ENCODE results near the gene SPIB.

The SPIB gene

DNA sequence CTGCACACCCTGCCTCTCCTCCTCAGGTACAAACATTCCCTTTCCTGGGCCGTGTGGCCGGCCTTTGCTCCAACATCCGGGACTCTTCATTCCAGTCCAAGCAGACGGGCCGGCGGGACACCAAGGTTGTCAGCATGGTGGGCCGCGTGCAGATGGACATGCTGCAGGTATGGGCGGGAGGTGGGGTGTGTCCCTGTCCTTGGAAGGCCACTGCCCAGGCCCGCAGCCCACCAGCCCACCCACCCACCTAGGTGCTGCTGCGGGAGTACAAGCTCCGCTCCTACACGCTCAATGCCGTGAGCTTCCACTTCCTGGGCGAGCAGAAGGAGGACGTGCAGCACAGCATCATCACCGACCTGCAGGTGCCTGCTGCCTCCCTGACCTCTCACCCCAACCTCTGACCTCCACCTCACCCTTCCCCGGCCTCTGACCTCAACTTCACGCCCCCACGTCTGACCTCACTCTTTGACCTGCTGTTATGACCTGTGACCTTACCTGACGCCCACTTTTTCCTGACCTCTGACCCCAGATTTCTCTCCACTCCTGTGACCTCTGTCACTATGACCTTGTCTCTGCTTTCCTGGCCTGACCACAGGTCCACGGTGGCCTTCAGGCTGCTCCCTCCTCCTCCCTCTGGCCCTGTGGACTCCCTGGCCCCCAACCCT is 12.4 kb upstream of the SPIB start:
- no peak overlapping the region for H3K27ac Mint-ChIP-seq
- H3K36me3 Mint-ChIP-seq (ENCODE audit: low read depth), result peaks cover 15% of the 10 kb centered on the region
- no peaks in the 10 kb centered on the region for H3K27me3 Mint-ChIP-seq (ENCODE audit: low read depth)
- H3K4me3 Mint-ChIP-seq, result no peak overlapping the region
- H3K9me3 Mint-ChIP-seq, result no peaks in the 10 kb centered on the region
- no peaks in the 10 kb centered on the region for H3K4me1 Mint-ChIP-seq (ENCODE audit: low read depth)

DNA sequence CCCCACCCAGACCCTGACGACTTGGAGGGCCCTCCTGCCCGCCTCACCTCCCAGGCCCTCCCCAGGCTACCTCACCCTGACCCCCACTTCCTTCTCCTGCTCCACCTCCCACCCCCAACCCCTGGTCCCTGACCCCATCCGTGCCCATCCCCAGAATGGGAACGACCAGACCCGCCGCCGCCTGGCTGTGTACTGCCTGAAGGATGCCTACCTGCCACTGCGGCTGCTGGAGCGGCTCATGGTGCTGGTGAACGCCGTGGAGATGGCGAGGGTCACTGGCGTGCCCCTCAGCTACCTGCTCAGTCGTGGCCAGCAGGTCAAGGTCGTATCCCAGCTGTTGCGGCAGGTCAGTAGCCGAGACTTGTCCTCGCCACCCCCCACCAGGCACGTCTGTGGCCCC is 11.9 kb upstream of the SPIB start:
- Mint-ChIP-seq H3K27me3 (ENCODE audit: low read depth) (no peaks in the 10 kb centered on the region), H3K36me3 (ENCODE audit: low read depth) (peaks cover 15% of the 10 kb centered on the region), H3K9me3 (no peaks in the 10 kb centered on the region), H3K4me1 (ENCODE audit: low read depth) (no peaks in the 10 kb centered on the region), H3K4me3 (no peak overlapping the region), H3K27ac (no peak overlapping the region)

DNA sequence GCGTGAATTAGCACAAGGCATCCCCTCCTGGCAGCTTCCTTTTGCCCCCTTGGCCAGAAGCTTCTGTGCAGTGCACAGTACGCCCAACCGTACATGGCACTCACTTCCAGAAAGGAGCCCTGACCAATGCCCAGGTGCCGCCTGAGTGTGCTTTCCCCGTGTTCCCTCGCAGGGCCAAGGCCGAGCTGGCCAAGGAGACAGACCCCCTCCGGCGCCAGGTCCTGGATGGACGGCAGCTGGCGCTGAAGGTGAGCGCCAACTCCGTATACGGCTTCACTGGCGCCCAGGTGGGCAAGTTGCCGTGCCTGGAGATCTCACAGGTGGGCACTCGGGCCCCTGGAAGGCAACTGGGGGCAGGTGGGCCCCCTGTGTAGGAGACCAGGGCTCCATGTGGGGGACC is 9.4 kb upstream of the SPIB start:
- Mint-ChIP-seq H3K27me3 (ENCODE audit: low read depth) (no peaks in the 10 kb centered on the region), H3K36me3 (ENCODE audit: low read depth) (peaks cover 14% of the 10 kb centered on the region), H3K4me1 (ENCODE audit: low read depth) (no peaks in the 10 kb centered on the region), H3K4me3 (no peak overlapping the region), H3K9me3 (no peaks in the 10 kb centered on the region), H3K27ac (no peak overlapping the region)

DNA sequence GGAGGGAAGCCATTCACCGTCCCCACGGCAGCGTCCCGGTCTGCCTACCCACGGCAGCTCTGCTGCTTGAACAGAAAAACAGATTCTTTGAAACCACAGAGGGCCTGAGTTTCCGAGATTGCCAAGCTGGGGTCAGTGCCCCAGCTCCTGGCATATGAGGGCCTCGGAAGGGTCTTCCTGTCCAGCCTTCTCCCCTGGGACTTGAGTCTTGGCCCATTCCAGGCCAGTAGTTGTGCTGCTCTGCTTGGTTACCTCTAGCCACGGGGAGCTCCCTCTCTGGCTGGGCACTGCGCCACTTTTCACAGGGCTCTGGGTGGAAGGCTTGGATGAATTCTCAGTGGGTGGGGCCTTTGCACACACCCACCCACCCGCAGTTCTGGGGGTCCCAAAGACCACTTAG is 8.6 kb upstream of the SPIB start:
- H3K9me3 Mint-ChIP-seq, result no peaks in the 10 kb centered on the region
- peaks cover 14% of the 10 kb centered on the region for H3K36me3 Mint-ChIP-seq (ENCODE audit: low read depth)
- no peaks in the 10 kb centered on the region for H3K27me3 Mint-ChIP-seq (ENCODE audit: low read depth)
- H3K4me3 Mint-ChIP-seq, result no peak overlapping the region
- H3K4me1 Mint-ChIP-seq (ENCODE audit: low read depth), result no peaks in the 10 kb centered on the region
- H3K27ac Mint-ChIP-seq, result no peak overlapping the region

DNA sequence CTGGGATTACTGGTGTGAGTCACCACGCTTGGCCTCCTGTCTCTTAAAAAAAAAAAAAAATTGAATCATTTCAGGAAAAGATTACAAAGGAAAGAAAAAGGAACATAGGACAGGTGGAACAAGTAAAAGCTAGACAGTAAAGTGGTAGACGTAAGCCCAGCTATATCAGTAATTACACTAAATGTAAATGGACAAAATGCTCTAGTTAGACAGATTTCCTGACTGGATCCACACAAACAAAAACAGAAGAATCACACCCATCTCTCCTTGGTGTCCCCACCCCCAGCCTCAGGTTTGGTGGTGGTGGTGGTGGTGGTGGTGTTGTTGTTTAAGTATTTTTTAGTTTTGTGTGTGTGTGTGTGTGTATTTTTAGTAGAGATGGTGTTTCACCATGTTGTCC is 6.3 kb upstream of the SPIB start:
- Mint-ChIP-seq H3K9me3 (no peaks in the 10 kb centered on the region), H3K27ac (no peak overlapping the region), H3K36me3 (ENCODE audit: low read depth) (peaks cover 5% of the 10 kb centered on the region), H3K4me1 (ENCODE audit: low read depth) (no peaks in the 10 kb centered on the region), H3K27me3 (ENCODE audit: low read depth) (no peaks in the 10 kb centered on the region), H3K4me3 (no peak overlapping the region)

DNA sequence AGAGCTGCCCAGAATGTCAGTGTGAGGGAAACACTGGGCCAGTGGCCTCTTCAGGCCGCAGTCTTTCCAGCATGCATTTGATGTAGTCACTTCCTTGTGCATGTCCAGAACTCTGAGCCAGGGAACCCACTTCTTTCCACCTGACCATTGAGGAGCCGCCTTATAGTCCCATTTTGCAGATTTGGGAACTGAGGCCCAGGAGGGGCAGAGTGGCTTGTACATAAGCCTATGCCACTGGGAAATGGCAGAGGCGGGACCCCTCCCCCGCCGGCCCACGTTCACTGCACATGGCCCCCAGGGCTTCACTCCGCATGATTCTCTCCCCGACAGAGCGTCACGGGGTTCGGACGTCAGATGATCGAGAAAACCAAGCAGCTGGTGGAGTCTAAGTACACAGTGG is 5.6 kb upstream of the SPIB start:
- Mint-ChIP-seq H3K4me3 (no peak overlapping the region), H3K36me3 (ENCODE audit: low read depth) (peaks cover 5% of the 10 kb centered on the region), H3K27ac (no peak overlapping the region), H3K27me3 (ENCODE audit: low read depth) (no peaks in the 10 kb centered on the region), H3K9me3 (no peaks in the 10 kb centered on the region), H3K4me1 (ENCODE audit: low read depth) (no peaks in the 10 kb centered on the region)

DNA sequence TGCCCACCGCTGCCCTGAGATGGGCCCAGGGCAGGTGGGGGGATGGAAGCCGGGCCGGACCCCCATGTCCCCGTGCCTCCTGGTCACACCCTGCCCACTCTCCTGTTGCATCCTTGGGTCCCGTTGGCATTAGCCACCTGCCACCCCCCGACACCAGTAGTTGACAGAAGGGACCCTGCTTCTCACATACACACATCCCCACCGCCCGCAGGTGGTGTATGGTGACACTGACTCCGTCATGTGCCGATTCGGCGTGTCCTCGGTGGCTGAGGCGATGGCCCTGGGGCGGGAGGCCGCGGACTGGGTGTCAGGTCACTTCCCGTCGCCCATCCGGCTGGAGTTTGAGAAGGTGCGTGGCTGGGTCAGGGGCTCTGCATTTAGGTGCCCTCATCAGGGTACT is 5.2 kb upstream of the SPIB start:
- Mint-ChIP-seq H3K27me3 (ENCODE audit: low read depth) (no peaks in the 10 kb centered on the region), H3K4me1 (ENCODE audit: low read depth) (no peaks in the 10 kb centered on the region), H3K27ac (no peak overlapping the region), H3K36me3 (ENCODE audit: low read depth) (peaks cover 5% of the 10 kb centered on the region), H3K4me3 (no peak overlapping the region), H3K9me3 (no peaks in the 10 kb centered on the region)

DNA sequence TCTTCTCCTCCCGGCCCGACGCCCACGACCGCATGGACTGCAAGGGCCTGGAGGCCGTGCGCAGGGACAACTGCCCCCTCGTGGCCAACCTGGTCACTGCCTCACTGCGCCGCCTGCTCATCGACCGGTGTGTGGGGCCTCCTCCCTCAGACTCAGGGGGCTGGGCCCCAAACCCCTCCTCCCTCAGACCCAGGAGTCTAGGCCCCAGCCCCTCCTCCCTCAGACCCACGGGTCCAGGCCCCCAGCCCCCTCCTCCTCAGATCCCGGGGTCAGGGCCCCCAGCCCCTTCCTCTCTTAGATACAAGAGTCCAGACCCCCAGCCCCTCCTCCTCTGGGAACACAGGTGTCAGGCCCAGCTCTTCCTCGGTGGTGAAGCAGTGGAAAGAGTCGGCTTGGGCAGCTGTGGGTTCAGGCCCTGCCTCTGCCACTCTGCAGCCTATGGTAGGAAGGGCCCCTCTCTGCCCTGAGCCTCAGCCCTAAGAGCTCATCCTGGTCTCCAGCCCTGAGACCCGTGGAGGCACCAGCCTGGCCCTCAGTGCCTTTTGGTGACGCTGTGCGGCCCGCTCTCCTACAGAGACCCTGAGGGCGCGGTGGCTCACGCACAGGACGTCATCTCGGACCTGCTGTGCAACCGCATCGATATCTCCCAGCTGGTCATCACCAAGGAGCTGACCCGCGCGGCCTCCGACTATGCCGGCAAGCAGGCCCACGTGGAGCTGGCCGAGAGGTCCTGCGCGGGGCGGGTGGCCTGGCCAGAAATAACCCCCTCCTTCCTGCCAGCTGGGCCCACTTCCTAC is 3.7 kb upstream of the SPIB start:
- H3K4me3 Mint-ChIP-seq, result no peak overlapping the region
- no peak overlapping the region for H3K27ac Mint-ChIP-seq
- peaks cover 8% of the 10 kb centered on the region for H3K4me1 Mint-ChIP-seq (ENCODE audit: low read depth)
- peaks cover 3% of the 10 kb centered on the region for H3K36me3 Mint-ChIP-seq (ENCODE audit: low read depth)
- H3K9me3 Mint-ChIP-seq, result no peaks in the 10 kb centered on the region
- peaks cover 8% of the 10 kb centered on the region for H3K27me3 Mint-ChIP-seq (ENCODE audit: low read depth)

DNA sequence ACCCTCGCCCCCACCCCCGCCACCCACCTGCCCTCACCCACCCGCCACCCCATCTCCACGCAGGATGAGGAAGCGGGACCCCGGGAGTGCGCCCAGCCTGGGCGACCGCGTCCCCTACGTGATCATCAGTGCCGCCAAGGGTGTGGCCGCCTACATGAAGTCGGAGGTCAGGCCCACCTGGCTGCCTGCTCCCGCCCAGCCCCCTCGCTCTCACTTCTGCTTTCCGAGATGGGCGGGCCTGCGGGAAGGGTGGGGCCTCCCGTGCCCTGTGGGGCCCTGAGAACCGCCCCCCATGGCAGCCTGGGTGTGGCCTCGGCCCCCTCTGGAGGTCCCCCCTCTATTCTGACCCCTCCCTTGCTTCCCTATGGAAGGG is 3.1 kb upstream of the SPIB start:
- no peak overlapping the region for H3K4me3 Mint-ChIP-seq
- peaks cover 10% of the 10 kb centered on the region for H3K4me1 Mint-ChIP-seq (ENCODE audit: low read depth)
- no peaks in the 10 kb centered on the region for H3K9me3 Mint-ChIP-seq
- no peak overlapping the region for H3K27ac Mint-ChIP-seq
- H3K36me3 Mint-ChIP-seq (ENCODE audit: low read depth), result peaks cover 3% of the 10 kb centered on the region
- peaks cover 11% of the 10 kb centered on the region for H3K27me3 Mint-ChIP-seq (ENCODE audit: low read depth)

DNA sequence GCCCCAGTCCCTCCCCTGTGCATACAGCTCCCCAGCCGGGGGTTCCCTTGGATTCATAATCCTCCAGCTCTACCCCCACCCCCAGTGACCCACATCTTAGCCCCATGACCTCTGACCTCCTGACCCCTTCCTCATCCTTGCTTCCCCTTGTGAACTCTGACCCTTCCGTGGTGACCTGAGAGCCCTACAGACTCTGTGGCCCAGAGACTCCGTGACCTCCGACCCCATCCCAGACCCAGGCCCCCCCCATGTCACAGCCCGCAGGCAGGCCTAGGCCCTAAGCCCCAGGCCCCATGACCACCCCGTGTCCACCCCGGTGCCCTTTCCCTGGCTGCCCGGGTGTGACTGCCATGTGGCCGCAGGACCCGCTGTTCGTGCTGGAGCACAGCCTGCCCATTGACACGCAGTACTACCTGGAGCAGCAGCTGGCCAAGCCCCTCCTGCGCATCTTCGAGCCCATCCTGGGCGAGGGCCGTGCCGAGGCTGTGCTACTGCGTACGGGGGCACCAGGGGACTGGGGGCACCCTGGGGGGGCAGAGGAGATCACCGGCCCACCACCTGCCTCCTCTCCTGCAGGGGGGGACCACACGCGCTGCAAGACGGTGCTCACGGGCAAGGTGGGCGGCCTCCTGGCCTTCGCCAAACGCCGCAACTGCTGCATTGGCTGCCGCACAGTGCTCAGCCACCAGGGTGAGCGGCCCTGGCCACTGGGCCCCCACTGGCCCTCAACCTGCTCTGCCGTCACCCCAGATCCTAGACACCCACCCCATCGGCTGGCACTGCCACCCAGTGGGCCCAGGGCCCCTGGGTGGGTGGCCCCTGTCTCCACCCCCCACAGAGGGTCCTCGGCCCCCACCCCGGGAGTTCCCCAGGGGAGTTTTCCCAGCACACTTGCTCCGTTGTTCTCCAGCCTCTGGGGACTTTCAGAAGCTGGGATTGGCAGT is 2.4 kb upstream of the SPIB start:
- peaks cover 3% of the 10 kb centered on the region for H3K36me3 Mint-ChIP-seq (ENCODE audit: low read depth)
- no peak overlapping the region for H3K27ac Mint-ChIP-seq
- H3K4me3 Mint-ChIP-seq, result no peak overlapping the region
- no peaks in the 10 kb centered on the region for H3K9me3 Mint-ChIP-seq
- H3K4me1 Mint-ChIP-seq (ENCODE audit: low read depth), result peaks cover 10% of the 10 kb centered on the region
- H3K27me3 Mint-ChIP-seq (ENCODE audit: low read depth), result peaks cover 11% of the 10 kb centered on the region

DNA sequence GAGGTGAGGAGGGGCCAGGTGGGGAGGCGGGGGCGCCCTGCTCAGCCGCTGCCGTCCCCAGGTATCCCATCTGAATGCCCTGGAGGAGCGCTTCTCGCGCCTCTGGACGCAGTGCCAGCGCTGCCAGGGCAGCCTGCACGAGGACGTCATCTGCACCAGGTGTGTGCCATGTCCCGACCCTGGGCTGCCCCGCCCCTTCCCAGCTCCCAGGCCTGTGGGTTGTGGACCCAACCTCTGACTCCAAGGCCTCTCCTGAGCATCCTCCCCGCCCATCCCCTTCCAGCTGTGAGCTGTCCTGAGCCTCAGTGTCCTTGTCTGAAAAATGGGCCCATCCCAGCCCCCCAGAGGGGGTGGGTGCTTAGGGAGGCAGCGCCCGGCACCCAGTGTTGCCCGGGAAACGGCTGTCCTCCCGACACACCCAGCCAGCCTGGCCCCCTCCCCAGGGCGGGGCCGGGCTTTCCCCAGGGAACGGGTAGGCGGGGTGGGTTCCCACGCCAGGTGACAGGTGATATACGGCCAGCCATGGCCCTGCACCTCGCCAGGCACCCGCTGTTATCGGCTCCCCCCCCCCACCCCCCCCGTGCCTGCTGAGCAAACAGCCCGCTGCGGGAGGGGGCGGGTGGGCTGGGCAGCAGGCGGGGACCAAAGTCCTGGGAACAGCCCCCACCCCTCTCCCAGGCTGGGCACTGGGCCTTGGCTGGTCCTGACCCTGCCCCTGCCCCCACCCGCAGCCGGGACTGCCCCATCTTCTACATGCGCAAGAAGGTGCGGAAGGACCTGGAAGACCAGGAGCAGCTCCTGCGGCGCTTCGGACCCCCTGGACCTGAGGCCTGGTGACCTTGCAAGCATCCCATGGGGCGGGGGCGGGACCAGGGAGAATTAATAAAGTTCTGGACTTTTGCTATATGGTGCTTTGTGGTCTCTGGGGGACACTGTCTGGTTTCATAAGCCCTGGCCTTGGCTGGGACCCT is 1.3 kb upstream of the SPIB start:
- no peak overlapping the region for H3K4me3 Mint-ChIP-seq
- no peak overlapping the region for H3K27ac Mint-ChIP-seq
- no peaks in the 10 kb centered on the region for H3K9me3 Mint-ChIP-seq
- H3K4me1 Mint-ChIP-seq (ENCODE audit: low read depth), result peaks cover 10% of the 10 kb centered on the region
- peaks cover 11% of the 10 kb centered on the region for H3K27me3 Mint-ChIP-seq (ENCODE audit: low read depth)
- H3K36me3 Mint-ChIP-seq (ENCODE audit: low read depth), result peaks cover 3% of the 10 kb centered on the region

DNA sequence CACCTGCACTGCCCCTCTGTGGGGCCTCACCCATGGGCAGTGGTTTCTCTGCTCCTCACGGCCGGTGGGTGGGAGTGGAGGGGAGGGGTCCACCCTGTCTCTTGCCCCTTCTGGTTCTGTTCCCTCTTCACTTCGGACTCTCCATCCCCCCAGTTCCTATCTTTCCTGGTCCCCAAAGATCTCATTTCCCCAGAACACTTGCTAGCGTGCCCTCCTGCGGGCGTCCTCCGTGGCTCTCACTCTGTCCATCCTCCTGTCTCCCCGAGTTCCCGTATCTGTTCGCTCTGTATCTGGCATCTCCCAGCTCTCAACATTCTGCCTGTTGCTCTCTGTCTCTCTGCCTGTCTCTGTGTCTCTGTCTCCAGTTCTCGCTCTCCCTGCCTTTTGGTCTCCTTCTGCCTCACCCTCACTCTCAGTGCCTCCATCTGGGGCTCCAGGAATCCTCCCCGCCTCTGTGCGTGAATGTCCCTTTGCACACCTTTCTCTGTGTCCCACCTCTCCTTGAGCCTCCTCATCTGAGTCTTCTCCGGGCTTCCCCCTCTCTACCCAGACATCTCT is 363 bp downstream of the SPIB start:
- H3K27me3 Mint-ChIP-seq (ENCODE audit: low read depth), result peaks cover 11% of the 10 kb centered on the region
- H3K4me3 Mint-ChIP-seq, result no peak overlapping the region
- H3K36me3 Mint-ChIP-seq (ENCODE audit: low read depth), result no peaks in the 10 kb centered on the region
- no peak overlapping the region for H3K27ac Mint-ChIP-seq
- no peaks in the 10 kb centered on the region for H3K9me3 Mint-ChIP-seq
- H3K4me1 Mint-ChIP-seq (ENCODE audit: low read depth), result peaks cover 10% of the 10 kb centered on the region

DNA sequence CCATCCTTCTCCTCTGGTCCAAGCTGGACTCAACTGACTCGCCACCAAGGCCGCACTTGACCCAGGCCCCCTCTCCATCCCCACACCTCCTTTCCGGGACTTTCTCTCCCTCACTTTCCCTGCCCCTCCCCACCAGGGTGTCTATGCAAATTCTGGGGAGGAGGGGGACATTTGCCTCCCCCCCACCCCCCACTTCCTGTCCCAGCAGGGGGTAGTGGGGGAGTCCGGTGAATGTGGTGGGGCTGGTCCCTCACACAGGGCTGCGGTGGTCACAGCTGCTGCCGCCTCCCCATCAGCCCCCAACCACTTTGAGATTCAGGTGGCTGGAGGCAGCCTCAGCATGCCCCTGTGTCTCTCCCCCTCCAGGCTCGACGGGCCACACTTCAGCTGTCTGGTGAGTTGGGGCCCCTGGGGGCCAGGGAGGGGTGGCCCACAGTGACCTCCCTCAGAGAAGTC is 870 bp downstream of the SPIB start:
- Mint-ChIP-seq H3K9me3 (no peaks in the 10 kb centered on the region), H3K27ac (no peak overlapping the region), H3K36me3 (ENCODE audit: low read depth) (no peaks in the 10 kb centered on the region), H3K4me1 (ENCODE audit: low read depth) (peaks cover 10% of the 10 kb centered on the region), H3K27me3 (ENCODE audit: low read depth) (peaks cover 11% of the 10 kb centered on the region), H3K4me3 (no peak overlapping the region)

Measured in T-helper 1 cell treated with Interleukin-12 subunit alpha and Interleukin-12 subunit beta and Interleukin-4 antibody, amounts not matched to agents 30 μg/mL and 1 μg/mL, for 36 hours (primary cell).